Left colon (tissue), 2 donors: Measurements from ENCODE around the gene SAMD14. TPM values are rescaled to one million over a fixed set of nuclear protein-coding genes. Genes with fewer than 3 reads are reported as not detected.

ENCODE experiments used
- ATAC-seq: fragments of 200-7000 bp; cut with Tn5 transposase; one replicate; pipeline ENCODE4 v1.9.1; 2020; ENCODE audit warnings: mild to moderate bottlenecking, moderate library complexity
- DNase-seq, 2 donors: peaks; one replicate each; pipeline ENCODE4 v3.0.0-alpha.2; 2020
- intact Hi-C, 2 donors: fragments of 100-400 bp; cut with DNase I in 1 of 2; cut with micrococcal nuclease in 1 of 2; formaldehyde crosslinking; loops; one replicate each; pipeline versions ENCODE4 v1.11.2 to v1.14.0; 2022; cut with DNase I, micrococcal nuclease
- total RNA-seq, 2 donors: library from RNA; stranded (reverse); fragmentation: NEBNext Ultra II Directional; extraction: Animal tissue kit (Norgen Biotek cat#: 25700); gene quantifications; one replicate each; pipeline ENCODE4 v1.2.1, GENCODE V29; 2021
- donor health status: DM: no; HTN: no; CAD: no.
- donor health status: DM: yes; HTN: yes; CAD: no.

Gene SAMD14
- total RNA-seq, 2 donors from 2014 or later: 0.70 to 0.92 TPM

- intact Hi-C loops: no loop called here
- ATAC-seq (peak; percentile 86), DNase-seq (peak; percentile 76 to 82)
Measured at GRCh38 chr17:50139950-50140885, 10.3 kb upstream of the SAMD14 start.

- intact Hi-C loops: no loop called here
- DNase-seq: no peak
- no peak for ATAC-seq
Measured at GRCh38 chr17:50139185-50139783, 9.3 kb upstream of the SAMD14 start.

- intact Hi-C loops: no loop called here
- no peak for ATAC-seq
- DNase-seq: no peak
Measured at GRCh38 chr17:50137042-50137441, 7.1 kb upstream of the SAMD14 start.

- intact Hi-C loops: no loop called here
- no peak for ATAC-seq
- no peak for DNase-seq
Measured at GRCh38 chr17:50136096-50136687, 6.2 kb upstream of the SAMD14 start.

- DNase-seq: no peak
- no peak for ATAC-seq
- intact Hi-C loops: no loop called here
Measured at GRCh38 chr17:50135316-50136095, 5.5 kb upstream of the SAMD14 start.

- intact Hi-C loops: no loop called here
- ATAC-seq (no peak), DNase-seq (peak in 1 of 2 donors; percentile 19)
Measured at GRCh38 chr17:50134206-50135110, 4.5 kb upstream of the SAMD14 start.

GRCh38 chr17:50133769-50134099 lies 3.8 kb upstream of the SAMD14 start:
- DNase-seq (peak in 1 of 2 donors; percentile 20), ATAC-seq (no peak)
- intact Hi-C loops: no loop called here

- intact Hi-C loops: no loop called here
- DNase-seq (peak in 1 of 2 donors; percentile 26), ATAC-seq (peak; percentile 6)
Measured at GRCh38 chr17:50133028-50133768, 3.2 kb upstream of the SAMD14 start.

GRCh38 chr17:50132104-50132794 lies 2.3 kb upstream of the SAMD14 start:
- ATAC-seq (no peak), DNase-seq (no peak)

GRCh38 chr17:50130559-50131305 lies 772 bp upstream of the SAMD14 start:
- ATAC-seq: no peak
- DNase-seq: no peak
- intact Hi-C loops: no loop called here

More at GRCh38 chr17:50132104-50132794, 2.3 kb upstream of the SAMD14 start:
- intact Hi-C loops: no loop called here

- intact Hi-C loops: no loop called here
- ATAC-seq: no peak
- DNase-seq: no peak
Measured at GRCh38 chr17:50129353-50129727, 620 bp downstream of the SAMD14 start.

GRCh38 chr17:50128441-50129352 lies 1.3 kb downstream of the SAMD14 start:
- intact Hi-C loops: no loop called here
- peak; percentile 50 for ATAC-seq
- DNase-seq: no peak

GRCh38 chr17:50127697-50128361 lies 2.1 kb downstream of the SAMD14 start:
- DNase-seq: no peak
- no peak for ATAC-seq
- intact Hi-C loops: no loop called here

- intact Hi-C loops: no loop called here
- DNase-seq (no peak), ATAC-seq (no peak)
Measured at GRCh38 chr17:50125420-50125997, 4.5 kb downstream of the SAMD14 start.
